GM21360 (cell line): ENCODE results near the gene MARCKS.

Experiments used
- ATAC-seq: cut with Tn5 transposase; IDR thresholded peaks from one replicate; pipeline ENCODE4 v1.9.1; 2021; ENCODE audit warnings: mild to moderate bottlenecking, moderate library complexity; ENCODE audit not compliant: unreplicated experiment

MARCKS gene, protein sequence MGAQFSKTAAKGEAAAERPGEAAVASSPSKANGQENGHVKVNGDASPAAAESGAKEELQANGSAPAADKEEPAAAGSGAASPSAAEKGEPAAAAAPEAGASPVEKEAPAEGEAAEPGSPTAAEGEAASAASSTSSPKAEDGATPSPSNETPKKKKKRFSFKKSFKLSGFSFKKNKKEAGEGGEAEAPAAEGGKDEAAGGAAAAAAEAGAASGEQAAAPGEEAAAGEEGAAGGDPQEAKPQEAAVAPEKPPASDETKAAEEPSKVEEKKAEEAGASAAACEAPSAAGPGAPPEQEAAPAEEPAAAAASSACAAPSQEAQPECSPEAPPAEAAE

DNA sequence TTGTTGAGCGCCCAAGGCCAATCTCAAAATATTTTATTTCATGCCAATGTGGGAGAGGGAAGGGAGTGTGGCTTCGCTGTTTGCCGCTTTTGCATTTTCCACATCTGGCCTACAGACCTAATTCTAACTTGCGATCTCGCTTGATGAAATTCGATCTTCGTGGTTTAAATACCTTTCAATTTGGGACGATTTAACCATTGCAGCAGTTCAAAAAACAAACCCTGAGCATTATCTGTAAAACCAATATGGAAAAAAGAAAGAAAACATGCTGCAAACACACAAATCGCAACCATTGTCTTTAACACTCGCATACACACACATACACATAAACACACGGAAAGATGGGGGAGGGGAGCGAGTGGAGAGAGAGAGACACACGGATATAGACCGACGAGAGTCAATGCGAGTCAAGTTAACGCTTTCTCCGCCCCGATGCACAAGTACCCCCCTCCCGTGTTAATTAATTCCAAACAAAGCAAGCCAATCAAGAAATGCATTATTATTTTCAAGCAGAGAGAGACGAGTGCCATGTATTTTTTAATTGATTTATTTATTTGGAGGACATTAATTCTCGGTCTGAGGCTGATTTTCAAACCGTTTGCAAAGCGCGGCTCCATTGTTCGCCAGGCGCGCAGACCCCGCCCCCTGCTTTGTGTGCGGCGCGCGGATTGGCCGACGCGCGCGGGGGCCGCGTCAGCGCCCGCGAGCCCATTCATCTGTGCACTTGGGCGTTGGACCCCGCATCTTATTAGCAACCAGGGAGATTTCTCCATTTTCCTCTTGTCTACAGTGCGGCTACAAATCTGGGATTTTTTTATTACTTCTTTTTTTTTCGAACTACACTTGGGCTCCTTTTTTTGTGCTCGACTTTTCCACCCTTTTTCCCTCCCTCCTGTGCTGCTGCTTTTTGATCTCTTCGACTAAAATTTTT, at the start of gene MARCKS:
Gene MARCKS (plus strand): TSS at position 721 of the 931 bp plus-strand sequence. CDS start 401 bp downstream, outside the sequence.
- peak; percentile 38 for ATAC-seq

DNA sequence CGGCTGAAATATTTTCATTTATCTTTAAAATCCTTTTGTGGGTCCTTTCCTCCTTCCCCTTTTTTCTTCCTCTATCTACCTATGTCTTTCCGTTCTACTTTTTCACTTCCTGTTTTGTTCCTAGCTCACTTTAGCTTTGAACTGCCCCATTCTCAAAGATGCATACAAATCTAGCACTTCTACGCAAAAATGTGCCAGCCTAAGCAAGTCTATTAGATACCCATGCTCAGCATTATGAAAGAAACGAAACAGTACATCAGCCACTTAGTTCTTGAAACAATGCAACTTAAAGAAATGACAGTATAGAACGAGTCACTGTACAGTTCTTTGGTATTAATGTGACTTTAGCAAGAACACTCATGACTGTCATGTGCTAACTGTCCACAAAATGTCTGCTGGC, 47.3 kb upstream of the MARCKS start:
- peak; percentile 55 for ATAC-seq

GRCh38 chr6:113813142-113813541, 44.0 kb upstream of the MARCKS start:
- no peak for ATAC-seq

GRCh38 chr6:113818578-113818977, 38.6 kb upstream of the MARCKS start:
- ATAC-seq: no peak

- no peak for ATAC-seq
Observed at GRCh38 chr6:113819169-113819830, 37.8 kb upstream of the MARCKS start.

GRCh38 chr6:113820761-113821160, 36.4 kb upstream of the MARCKS start:
- ATAC-seq: no peak

- no peak for ATAC-seq
Observed at GRCh38 chr6:113821445-113821844, 35.7 kb upstream of the MARCKS start.

GRCh38 chr6:113823916-113824315, 33.2 kb upstream of the MARCKS start:
- no peak for ATAC-seq

GRCh38 chr6:113824411-113824810, 32.7 kb upstream of the MARCKS start:
- no peak for ATAC-seq

DNA sequence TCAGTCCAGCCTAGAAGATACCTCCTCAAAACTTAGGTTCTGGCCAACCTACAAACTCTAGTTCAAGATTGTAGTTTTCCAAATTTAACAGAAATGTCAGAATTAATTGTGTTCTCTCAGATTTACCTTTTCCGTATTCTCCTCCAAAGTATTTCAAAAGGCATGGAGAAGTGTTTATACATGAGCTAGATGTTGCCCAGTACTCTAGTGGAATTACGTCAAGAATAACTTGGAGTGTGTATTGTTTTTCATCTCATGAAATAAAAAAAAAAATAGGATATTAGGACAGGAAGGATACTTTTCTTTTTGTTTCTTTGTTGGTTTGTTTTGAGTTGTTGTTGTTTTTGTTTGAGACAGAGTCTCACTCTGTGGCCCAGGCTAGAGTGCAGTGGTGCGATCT, 32.3 kb upstream of the MARCKS start:
- no peak for ATAC-seq

- ATAC-seq: no peak
Observed at GRCh38 chr6:113825781-113826180, 31.4 kb upstream of the MARCKS start.

DNA sequence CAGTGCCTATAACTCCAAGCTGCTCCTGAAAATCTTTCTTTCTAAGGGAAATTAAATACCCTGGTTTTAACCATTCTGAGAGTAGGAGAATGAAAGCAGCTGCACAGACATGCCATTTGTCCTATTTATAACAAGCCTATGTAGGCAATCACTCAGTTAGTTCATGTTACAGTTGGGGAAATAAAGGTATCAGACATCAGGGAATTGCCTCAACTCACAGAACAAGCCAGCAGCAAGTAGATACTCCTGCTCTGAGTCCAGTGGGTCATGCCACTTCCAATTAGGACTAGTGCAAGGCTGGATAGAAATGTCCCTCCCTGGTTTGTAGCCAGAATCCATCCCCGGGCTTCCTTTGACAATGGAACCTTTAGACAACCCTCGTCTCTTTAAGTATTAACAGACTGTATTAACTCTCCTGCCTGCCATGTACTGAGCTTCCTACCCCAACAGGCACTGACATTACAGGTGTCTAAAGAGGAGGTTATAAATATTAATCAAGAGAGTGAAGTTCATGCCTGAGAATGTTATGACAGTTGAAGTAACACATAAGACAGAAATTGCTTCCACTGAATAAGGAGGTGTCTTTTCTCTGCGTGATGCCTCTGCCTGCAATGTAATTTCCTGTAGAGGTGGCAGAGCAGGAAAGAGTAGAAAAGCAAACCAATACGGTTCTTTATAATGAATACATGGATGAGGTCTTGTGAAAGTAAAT, 28.0 kb upstream of the MARCKS start:
- ATAC-seq: no peak

DNA sequence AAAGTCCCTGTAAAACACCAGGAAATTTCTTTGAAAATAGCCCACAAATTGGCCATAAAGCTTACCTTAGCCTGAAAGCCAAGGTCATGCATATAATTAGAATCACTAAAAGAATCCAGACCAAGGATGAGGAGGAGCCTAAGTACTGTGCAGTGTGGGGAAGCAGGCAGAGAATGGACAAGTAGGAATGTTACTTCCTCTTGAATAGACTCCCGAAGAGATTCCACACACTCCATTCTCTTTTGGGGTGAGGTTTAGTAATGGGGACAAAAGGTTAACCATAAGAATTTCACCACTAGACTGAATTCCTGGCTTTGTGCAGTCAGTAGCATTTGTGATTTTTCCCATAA, 27.5 kb upstream of the MARCKS start:
- no peak for ATAC-seq

- no peak for ATAC-seq
Observed at GRCh38 chr6:113830140-113830539, 27.0 kb upstream of the MARCKS start.

DNA sequence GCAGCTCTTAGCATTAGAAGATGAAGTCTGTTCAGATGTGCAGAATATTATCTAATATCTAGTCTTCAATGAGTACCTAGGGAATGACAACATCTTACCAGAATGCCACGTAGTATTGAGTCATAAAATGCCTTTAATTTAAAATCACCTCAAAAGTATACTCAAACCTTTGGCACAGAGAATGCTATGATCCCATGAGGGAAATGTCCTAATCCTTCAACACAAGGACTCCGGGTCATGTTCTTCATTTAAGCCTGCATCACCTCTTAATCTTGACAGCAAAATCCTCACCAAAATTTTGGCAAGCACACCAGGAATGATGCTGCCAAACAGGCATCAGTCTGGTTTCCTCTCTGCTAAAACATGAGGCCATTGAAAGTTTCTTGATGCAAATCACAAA, 23.6 kb upstream of the MARCKS start:
- no peak for ATAC-seq

GRCh38 chr6:113837170-113837569, 20.0 kb upstream of the MARCKS start:
- no peak for ATAC-seq

GRCh38 chr6:113842165-113842564, 15.0 kb upstream of the MARCKS start:
- peak; percentile 66 for ATAC-seq

DNA sequence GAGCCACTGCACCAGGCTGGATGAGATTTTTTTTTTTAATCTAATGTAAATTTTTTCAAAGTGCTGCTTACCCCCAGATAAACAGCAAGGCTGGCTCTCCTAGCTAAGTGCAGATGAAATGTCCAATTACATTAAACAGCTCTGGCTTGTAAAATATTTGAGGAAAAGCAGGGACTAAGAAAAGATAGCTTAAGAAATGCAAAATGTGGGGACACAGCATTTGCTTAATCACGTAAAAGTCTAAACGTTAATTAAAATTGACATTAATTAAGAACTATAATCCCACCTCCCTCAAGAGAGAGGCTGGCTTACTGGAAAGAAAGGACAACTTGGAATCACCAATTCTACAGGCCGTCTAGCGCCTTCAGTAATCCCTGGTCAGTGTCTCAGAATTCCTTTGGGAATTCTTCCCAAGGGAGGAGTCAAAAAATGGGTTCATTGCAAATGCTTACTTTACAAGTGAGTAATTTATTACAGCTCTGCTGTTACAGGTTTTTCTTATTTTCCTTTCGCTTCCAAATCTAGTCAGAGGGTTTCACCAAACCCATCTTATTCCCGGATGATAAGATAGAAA, 13.6 kb upstream of the MARCKS start:
- no peak for ATAC-seq

GRCh38 chr6:113846577-113846976, 10.6 kb upstream of the MARCKS start:
- no peak for ATAC-seq

- no peak for ATAC-seq
Observed at GRCh38 chr6:113847447-113847846, 9.7 kb upstream of the MARCKS start.

- ATAC-seq: no peak
Observed at GRCh38 chr6:113848280-113848679, 8.9 kb upstream of the MARCKS start.
